Measurements from ENCODE around the gene DNM3. TPM values are rescaled to one million over a fixed set of nuclear protein-coding genes. Genes with fewer than 3 reads are reported as not detected.
"Not testable (repeated sequence)": the region's sequence is repeated elsewhere in the genome, so short reads cannot be mapped to it uniquely, and the experiment has no call there.

DNM3 gene
- total RNA-seq (10 to 100 TPM in 1 of 2 donors, 1 to 10 TPM in 1; 3.2 to 22.5 TPM), total RNA-seq (5.1 to 8.3 reads per million in 2 donors)

DNA sequence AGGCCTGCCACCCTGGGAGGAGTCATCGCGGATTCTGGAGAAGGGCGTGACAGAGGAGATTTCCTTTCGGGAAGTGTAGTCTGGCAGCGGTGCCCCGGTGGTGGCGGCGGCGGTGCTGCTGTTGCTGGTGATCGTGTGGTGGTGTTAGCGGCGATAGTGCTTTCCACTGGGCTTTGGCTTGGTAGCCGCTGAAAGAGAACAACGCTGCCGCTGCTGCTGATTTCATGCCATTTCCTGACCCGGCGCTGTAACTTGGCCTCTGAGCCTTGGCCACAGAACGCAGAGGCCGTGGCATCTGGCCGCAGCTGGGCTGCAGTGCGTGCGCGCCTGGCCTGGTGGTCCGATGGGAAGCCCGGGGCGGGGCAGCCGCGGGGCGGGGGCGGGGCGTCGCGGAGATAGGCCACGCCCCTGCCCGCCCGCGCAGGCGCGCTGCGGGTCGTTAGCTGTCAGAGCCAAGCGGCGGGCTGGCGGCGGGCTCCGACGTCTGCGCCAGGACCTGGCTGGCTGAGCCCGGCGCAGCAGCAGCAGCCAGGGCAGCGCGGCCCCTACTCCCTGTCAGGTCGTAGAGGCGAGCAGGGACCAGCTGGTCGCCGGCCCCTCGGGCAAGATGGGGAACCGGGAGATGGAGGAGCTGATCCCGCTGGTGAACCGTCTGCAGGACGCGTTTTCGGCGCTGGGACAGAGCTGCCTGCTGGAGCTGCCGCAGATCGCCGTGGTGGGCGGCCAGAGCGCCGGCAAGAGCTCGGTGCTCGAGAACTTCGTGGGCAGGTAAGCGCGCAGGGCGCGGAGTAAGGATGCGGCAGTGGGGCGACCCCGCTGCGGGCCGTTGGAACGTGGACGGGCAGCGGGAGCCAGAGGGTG lies at the start of gene DNM3:
Gene DNM3, plus strand, starts transcription at position 449 of the 861 bp plus-strand sequence. Its CDS starts 159 bp downstream, at position 608.
- ATAC-seq, result peak; percentile 94
- peaks cover 20% of the 10 kb centered on the region for H3K4me1 Mint-ChIP-seq
- DNase-seq, result peak; percentile 72 to 80 (median 74)
- peak within 1 kb of the TSS; percentile 92 for H3K27ac Mint-ChIP-seq
- no peaks in the 10 kb centered on the region for H3K9me3 ChIP-seq (ENCODE audit: control insufficient read depth, low read length, poor library complexity, severe bottlenecking)
- H3K27me3 Mint-ChIP-seq, result peaks cover 16% of the 10 kb centered on the region
- no peaks in the 10 kb centered on the region for H3K36me3 Mint-ChIP-seq (ENCODE audit: low read depth)
- H3K4me3 Mint-ChIP-seq, result peak within 1 kb of the TSS; percentile 94

GRCh38 chr1:171792656-171793369 lies 48.5 kb upstream of the DNM3 start:
- DNase-seq (no peak), ATAC-seq (no peak)
- H3K36me3 Mint-ChIP-seq (ENCODE audit: low read depth), result peaks cover 13% of the 10 kb centered on the region
- peaks cover 19% of the 10 kb centered on the region for H3K4me1 Mint-ChIP-seq
- no peak overlapping the region for H3K27ac Mint-ChIP-seq
- H3K4me3 Mint-ChIP-seq, result no peak overlapping the region
- no peaks in the 10 kb centered on the region for H3K27me3 Mint-ChIP-seq
- H3K9me3 ChIP-seq (ENCODE audit: control insufficient read depth, low read length, poor library complexity, severe bottlenecking), result no peaks in the 10 kb centered on the region

- Mint-ChIP-seq H3K27me3 (no peaks in the 10 kb centered on the region), H3K4me1 (peaks cover 21% of the 10 kb centered on the region), H3K4me3 (no peak overlapping the region), H3K27ac (peak overlapping the region; percentile 30), H3K36me3 (ENCODE audit: low read depth) (peaks cover 14% of the 10 kb centered on the region)
- no peak for DNase-seq
- no peak for ATAC-seq
- H3K9me3 ChIP-seq (ENCODE audit: control insufficient read depth, low read length, poor library complexity, severe bottlenecking), result no peaks in the 10 kb centered on the region
Observed at GRCh38 chr1:171793636-171794035, 47.7 kb upstream of the DNM3 start.

- Mint-ChIP-seq H3K4me3 (no peak overlapping the region), H3K4me1 (peaks cover 21% of the 10 kb centered on the region), H3K36me3 (ENCODE audit: low read depth) (peaks cover 14% of the 10 kb centered on the region), H3K27ac (peak overlapping the region; percentile 30), H3K27me3 (no peaks in the 10 kb centered on the region)
- ATAC-seq, result peak; percentile 76
- no peaks in the 10 kb centered on the region for H3K9me3 ChIP-seq (ENCODE audit: control insufficient read depth, low read length, poor library complexity, severe bottlenecking)
- DNase-seq, result no peak
Observed at GRCh38 chr1:171794085-171794484, 47.2 kb upstream of the DNM3 start.

DNA sequence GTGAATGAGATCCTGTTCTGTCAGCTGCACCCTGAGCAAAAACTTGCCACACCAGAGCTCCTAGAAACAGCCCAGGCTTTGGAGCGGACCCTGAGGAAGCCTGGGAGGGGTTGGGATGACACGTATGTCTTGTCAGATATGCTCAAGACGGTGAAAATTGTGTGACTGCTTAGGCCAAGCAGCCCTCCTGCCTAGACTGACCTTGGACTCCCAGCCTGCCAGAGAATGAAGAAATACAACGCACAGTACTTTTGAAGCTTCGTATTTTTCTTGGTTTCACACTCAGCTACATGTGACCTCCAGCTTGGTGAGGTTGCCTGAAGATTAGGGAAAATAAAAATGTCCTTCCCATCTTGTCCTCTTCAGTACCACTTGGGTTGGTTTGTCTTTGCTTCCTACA lies 44.7 kb upstream of the DNM3 start:
- no peak for ATAC-seq
- no peak for DNase-seq
- no peak overlapping the region for H3K4me3 Mint-ChIP-seq
- peaks cover 19% of the 10 kb centered on the region for H3K4me1 Mint-ChIP-seq
- H3K36me3 Mint-ChIP-seq (ENCODE audit: low read depth), result peaks cover 14% of the 10 kb centered on the region
- H3K27me3 Mint-ChIP-seq, result no peaks in the 10 kb centered on the region
- H3K27ac Mint-ChIP-seq, result no peak overlapping the region
- H3K9me3 ChIP-seq (ENCODE audit: control insufficient read depth, low read length, poor library complexity, severe bottlenecking), result no peaks in the 10 kb centered on the region

GRCh38 chr1:171798311-171798710 lies 43.0 kb upstream of the DNM3 start:
- peak overlapping the region; percentile 43 for H3K27ac Mint-ChIP-seq
- H3K36me3 Mint-ChIP-seq (ENCODE audit: low read depth), result peaks cover 14% of the 10 kb centered on the region
- peaks cover 19% of the 10 kb centered on the region for H3K4me1 Mint-ChIP-seq
- ATAC-seq (no peak), DNase-seq (no peak)
- H3K4me3 Mint-ChIP-seq, result no peak overlapping the region
- no peaks in the 10 kb centered on the region for H3K27me3 Mint-ChIP-seq
- H3K9me3 ChIP-seq (ENCODE audit: control insufficient read depth, low read length, poor library complexity, severe bottlenecking), result no peaks in the 10 kb centered on the region

DNA sequence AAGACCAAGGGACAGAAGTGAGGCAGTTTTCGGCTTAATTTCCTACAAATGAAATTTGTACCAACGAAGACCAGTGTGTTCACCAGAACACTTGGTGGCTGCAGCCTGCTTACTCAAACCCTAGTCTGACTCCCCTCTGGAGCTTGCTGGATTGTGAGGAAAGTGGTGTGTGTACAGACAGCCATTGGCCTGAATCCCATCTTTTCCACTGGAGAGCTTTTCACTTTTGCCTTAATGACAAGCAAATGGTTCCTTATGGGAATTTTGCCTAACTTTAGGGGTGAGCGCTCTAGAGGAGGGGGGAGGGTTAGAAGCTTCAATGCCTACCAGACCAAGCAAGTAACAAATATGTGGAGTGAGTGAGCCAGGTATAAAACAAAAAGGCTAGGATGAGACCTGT lies 42.5 kb upstream of the DNM3 start:
- H3K9me3 ChIP-seq (ENCODE audit: control insufficient read depth, low read length, poor library complexity, severe bottlenecking), result no peaks in the 10 kb centered on the region
- peaks cover 17% of the 10 kb centered on the region for H3K4me1 Mint-ChIP-seq
- no peak overlapping the region for H3K4me3 Mint-ChIP-seq
- H3K27ac Mint-ChIP-seq, result peak overlapping the region; percentile 43
- peaks cover 14% of the 10 kb centered on the region for H3K36me3 Mint-ChIP-seq (ENCODE audit: low read depth)
- H3K27me3 Mint-ChIP-seq, result no peaks in the 10 kb centered on the region
- ATAC-seq (no peak), DNase-seq (no peak)

- H3K4me3 Mint-ChIP-seq, result no peak overlapping the region
Observed at GRCh38 chr1:171799166-171799565, 42.1 kb upstream of the DNM3 start.

DNA sequence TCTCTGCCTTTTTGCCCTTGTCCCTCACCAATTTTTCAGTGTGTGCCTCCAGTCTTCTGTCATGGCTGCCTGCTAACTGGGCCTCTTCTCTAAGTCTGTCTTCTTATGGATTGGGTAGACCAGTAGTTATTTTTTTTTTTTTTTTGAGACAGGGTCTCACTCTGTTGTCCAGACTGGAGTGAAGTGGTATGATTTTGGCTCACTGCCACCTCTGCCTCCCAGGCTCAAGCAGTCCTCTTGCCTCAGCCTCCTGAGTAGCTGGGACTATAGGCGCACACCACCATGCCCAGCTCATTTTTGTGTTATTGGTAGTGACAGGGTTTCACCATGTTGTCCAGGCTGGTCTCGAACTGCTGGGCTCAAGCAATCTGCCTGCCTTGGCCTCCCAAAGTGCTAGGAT lies 41.6 kb upstream of the DNM3 start:
- not testable (repeated sequence) for DNase-seq; H3K27me3 Mint-ChIP-seq; ATAC-seq; H3K27ac Mint-ChIP-seq; H3K9me3 ChIP-seq (ENCODE audit: control insufficient read depth, low read length, poor library complexity, severe bottlenecking); H3K4me3 Mint-ChIP-seq
- peaks cover 17% of the 10 kb centered on the region for H3K4me1 Mint-ChIP-seq
- H3K36me3 Mint-ChIP-seq (ENCODE audit: low read depth), result peaks cover 14% of the 10 kb centered on the region

More at GRCh38 chr1:171799166-171799565, 42.1 kb upstream of the DNM3 start:
- peaks cover 15% of the 10 kb centered on the region for H3K4me1 Mint-ChIP-seq
- no peaks in the 10 kb centered on the region for H3K9me3 ChIP-seq (ENCODE audit: control insufficient read depth, low read length, poor library complexity, severe bottlenecking)
- H3K27ac Mint-ChIP-seq, result no peak overlapping the region
- no peak for DNase-seq
- no peaks in the 10 kb centered on the region for H3K27me3 Mint-ChIP-seq
- ATAC-seq, result no peak
- H3K36me3 Mint-ChIP-seq (ENCODE audit: low read depth), result peaks cover 14% of the 10 kb centered on the region

- Mint-ChIP-seq H3K27ac (no peak overlapping the region), H3K27me3 (no peaks in the 10 kb centered on the region), H3K4me3 (no peak overlapping the region), H3K4me1 (peaks cover 17% of the 10 kb centered on the region), H3K36me3 (ENCODE audit: low read depth) (peaks cover 11% of the 10 kb centered on the region)
- DNase-seq (no peak), ATAC-seq (no peak)
- no peaks in the 10 kb centered on the region for H3K9me3 ChIP-seq (ENCODE audit: control insufficient read depth, low read length, poor library complexity, severe bottlenecking)
Observed at GRCh38 chr1:171800342-171800741, 41.0 kb upstream of the DNM3 start.

DNA sequence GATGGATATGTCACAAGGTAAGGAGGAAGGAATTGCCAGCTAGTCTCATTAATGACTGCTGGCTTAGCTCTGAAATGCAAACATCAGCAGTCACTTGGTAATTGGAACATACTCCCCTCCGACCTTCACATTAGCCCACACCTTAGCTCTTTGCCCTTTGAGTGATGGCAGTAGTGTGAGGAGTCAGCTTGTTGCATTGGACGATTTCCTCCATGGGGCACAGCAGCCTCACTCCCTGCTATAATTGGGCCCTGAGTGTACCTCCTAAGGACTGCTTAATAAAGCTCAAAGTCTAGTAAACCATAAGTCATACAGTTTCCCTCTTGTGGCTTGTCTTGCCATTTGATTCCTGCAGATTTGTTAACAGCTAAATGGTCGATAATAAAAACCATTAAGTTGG lies 40.4 kb upstream of the DNM3 start:
- no peak for ATAC-seq
- no peak overlapping the region for H3K27ac Mint-ChIP-seq
- no peaks in the 10 kb centered on the region for H3K27me3 Mint-ChIP-seq
- H3K4me3 Mint-ChIP-seq, result no peak overlapping the region
- DNase-seq, result no peak
- peaks cover 20% of the 10 kb centered on the region for H3K4me1 Mint-ChIP-seq
- peaks cover 11% of the 10 kb centered on the region for H3K36me3 Mint-ChIP-seq (ENCODE audit: low read depth)
- H3K9me3 ChIP-seq (ENCODE audit: control insufficient read depth, low read length, poor library complexity, severe bottlenecking), result no peaks in the 10 kb centered on the region

GRCh38 chr1:171801487-171801891 lies 39.8 kb upstream of the DNM3 start:
- H3K9me3 ChIP-seq (ENCODE audit: control insufficient read depth, low read length, poor library complexity, severe bottlenecking), result no peaks in the 10 kb centered on the region
- DNase-seq, result no peak
- H3K4me3 Mint-ChIP-seq, result no peak overlapping the region
- no peaks in the 10 kb centered on the region for H3K27me3 Mint-ChIP-seq
- no peak overlapping the region for H3K27ac Mint-ChIP-seq
- peaks cover 20% of the 10 kb centered on the region for H3K4me1 Mint-ChIP-seq
- ATAC-seq, result peak; percentile 42
- H3K36me3 Mint-ChIP-seq (ENCODE audit: low read depth), result peaks cover 8% of the 10 kb centered on the region

DNA sequence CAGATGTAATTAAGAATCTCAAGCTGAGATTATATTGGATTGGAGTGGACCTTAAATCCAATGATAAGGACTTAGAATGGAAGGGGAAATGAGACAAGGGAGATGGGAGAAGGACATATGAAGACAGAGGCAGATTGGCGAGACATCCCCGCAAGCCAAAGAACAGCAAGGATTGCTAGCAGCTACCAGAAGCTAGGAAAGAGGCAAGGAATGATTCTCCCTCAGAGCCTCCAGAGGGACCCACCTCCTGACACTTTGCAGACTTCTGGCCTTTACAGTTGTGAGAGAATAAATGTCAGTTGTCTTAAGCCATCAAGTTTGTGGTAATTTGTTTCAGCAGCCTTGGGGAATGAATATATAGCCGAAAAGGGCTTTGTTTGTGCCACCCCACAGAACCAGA lies 39.1 kb upstream of the DNM3 start:
- no peaks in the 10 kb centered on the region for H3K9me3 ChIP-seq (ENCODE audit: control insufficient read depth, low read length, poor library complexity, severe bottlenecking)
- DNase-seq, result no peak
- ATAC-seq, result no peak
- peaks cover 18% of the 10 kb centered on the region for H3K4me1 Mint-ChIP-seq
- H3K4me3 Mint-ChIP-seq, result no peak overlapping the region
- H3K27ac Mint-ChIP-seq, result no peak overlapping the region
- H3K27me3 Mint-ChIP-seq, result no peaks in the 10 kb centered on the region
- peaks cover 5% of the 10 kb centered on the region for H3K36me3 Mint-ChIP-seq (ENCODE audit: low read depth)
